GM12801 (cell line): Measurements from ENCODE around the gene ZSCAN5A.

Experiments
- TF ChIP-seq, protein P1 (sequence below): IDR thresholded peaks from one replicate; pipeline ENCODE4 v1.5.1; 2011; ENCODE audit warnings: control low read depth; ENCODE audit not compliant: insufficient read length; ENCODE audit errors: extremely low read depth

The ZSCAN5A gene

GRCh38 chr19:56310462-56310861, 4.2 kb downstream of the ZSCAN5A start:
- TF ChIP-seq, protein P1, sequence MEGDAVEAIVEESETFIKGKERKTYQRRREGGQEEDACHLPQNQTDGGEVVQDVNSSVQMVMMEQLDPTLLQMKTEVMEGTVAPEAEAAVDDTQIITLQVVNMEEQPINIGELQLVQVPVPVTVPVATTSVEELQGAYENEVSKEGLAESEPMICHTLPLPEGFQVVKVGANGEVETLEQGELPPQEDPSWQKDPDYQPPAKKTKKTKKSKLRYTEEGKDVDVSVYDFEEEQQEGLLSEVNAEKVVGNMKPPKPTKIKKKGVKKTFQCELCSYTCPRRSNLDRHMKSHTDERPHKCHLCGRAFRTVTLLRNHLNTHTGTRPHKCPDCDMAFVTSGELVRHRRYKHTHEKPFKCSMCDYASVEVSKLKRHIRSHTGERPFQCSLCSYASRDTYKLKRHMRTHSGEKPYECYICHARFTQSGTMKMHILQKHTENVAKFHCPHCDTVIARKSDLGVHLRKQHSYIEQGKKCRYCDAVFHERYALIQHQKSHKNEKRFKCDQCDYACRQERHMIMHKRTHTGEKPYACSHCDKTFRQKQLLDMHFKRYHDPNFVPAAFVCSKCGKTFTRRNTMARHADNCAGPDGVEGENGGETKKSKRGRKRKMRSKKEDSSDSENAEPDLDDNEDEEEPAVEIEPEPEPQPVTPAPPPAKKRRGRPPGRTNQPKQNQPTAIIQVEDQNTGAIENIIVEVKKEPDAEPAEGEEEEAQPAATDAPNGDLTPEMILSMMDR, result no peak

GRCh38 chr19:56309511-56310185, 5.0 kb downstream of the ZSCAN5A start:
- TF ChIP-seq, protein P1, result no peak

DNA sequence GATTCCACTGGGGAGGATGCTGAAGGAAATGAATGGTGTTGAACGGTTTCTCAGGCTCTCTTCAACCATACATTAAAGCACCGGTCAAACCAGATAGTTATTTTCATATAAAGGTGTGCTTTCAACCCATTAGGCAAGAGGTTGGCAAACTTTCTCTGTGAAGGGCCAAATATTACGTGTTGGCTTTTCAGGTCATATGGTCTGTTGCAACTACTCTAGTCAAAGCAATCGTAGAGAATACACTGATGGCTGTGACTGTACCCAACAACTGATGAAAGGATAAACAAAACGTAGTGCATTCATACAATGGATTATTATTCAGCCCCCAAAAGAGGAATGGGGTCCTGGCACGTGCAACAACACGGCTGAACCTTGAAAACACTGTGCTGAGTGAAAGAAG, 5.8 kb downstream of the ZSCAN5A start:
- TF ChIP-seq, protein P1, result no peak

GRCh38 chr19:56306016-56306415, 8.6 kb downstream of the ZSCAN5A start:
- TF ChIP-seq, protein P1, result no peak

DNA sequence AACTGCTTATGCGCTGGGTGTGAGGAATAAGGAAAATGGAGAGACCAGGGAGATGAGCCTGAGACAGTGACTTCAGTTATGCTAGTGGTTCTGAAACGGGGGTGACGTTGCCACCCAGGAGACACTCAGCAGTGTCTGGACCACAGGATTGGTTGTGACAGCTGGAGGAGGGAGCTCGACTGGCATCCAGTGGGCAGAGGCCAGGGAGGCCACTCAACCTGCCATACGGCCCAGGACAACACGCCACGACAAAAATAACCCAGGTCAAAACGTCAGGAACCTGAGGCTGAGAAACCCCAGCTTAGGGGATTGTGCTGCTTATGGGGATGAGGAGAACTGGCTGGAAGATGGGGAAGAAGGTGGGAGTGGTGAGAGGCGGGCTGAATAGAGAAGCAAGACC, 10.4 kb downstream of the ZSCAN5A start:
- TF ChIP-seq, protein P1, result no peak

GRCh38 chr19:56301886-56302620, 12.6 kb downstream of the ZSCAN5A start:
- TF ChIP-seq, protein P1, result no peak

- TF ChIP-seq, protein P1, result no peak
Observed at GRCh38 chr19:56301155-56301554, 13.5 kb downstream of the ZSCAN5A start.
